Stimulated activated memory B cell treated with anti-CD40 and anti-IgM and Interleukin-4, amounts not matched to agents 10 μg/mL and 1 μg/mL and 100 μg/mL, for 72 hours (primary cell): Measurements from ENCODE around the gene STAT3.

Experiments used
- ATAC-seq: fragments of 150-1000 bp; cut with Tn5 transposase; 2 replicates; pipeline ENCODE4 v1.10.0; 2021
- H3K27ac Mint-ChIP-seq: one replicate; pipeline ENCODE4 v1.8.0; 2022; ENCODE audit warnings: mild to moderate bottlenecking, mixed read lengths
- H3K27me3 Mint-ChIP-seq: one replicate; pipeline ENCODE4 v1.8.0; 2022; ENCODE audit warnings: mixed read lengths
- H3K36me3 Mint-ChIP-seq: one replicate; pipeline ENCODE4 v1.8.0; 2022; ENCODE audit warnings: mixed read lengths
- H3K4me1 Mint-ChIP-seq: one replicate; pipeline ENCODE4 v1.8.0; 2022; ENCODE audit warnings: mixed read lengths
- H3K4me3 Mint-ChIP-seq: one replicate; pipeline ENCODE4 v1.8.0; 2022; ENCODE audit warnings: mild to moderate bottlenecking, moderate library complexity, mixed read lengths
- H3K9me3 Mint-ChIP-seq: one replicate; pipeline ENCODE4 v1.8.0; 2022; ENCODE audit warnings: mixed read lengths

Gene STAT3

DNA sequence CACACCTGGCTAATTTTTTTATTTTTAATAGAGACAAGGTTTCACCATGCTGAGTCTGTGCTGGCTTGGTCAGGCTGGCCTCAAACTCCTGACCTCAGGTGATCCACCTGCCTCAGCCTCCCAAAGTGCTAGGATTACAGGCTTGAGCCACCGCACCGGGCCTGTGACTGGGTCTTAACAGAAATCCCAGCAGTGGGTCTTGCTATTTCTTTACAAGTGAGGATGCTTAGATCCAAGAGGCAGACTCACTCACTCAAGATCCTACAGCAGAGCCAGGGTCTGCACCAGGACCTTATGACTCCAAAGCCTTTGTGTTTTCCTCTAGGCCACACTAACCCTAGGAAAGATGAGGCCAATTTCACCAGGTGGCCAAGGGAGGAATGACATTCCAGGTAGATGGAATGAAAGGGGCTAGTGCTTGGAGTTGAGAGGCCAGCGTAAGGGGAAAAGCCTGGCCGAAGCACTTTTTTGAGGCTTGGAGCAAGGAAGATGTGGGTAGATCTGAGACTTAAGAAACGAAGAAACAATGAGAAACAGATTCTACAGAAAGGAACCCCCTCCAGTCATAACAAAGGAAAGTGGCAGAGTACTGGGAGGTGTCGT is 105.7 kb downstream of the STAT3 start:
- H3K27me3 Mint-ChIP-seq: no peaks in the 10 kb centered on the region
- H3K36me3 Mint-ChIP-seq: peaks cover 6% of the 10 kb centered on the region
- no peak overlapping the region for H3K4me3 Mint-ChIP-seq
- peak overlapping the region; percentile 23 for H3K27ac Mint-ChIP-seq
- H3K4me1 Mint-ChIP-seq: peaks cover 38% of the 10 kb centered on the region
- H3K9me3 Mint-ChIP-seq: no peaks in the 10 kb centered on the region
- no peak for ATAC-seq

- no peak for ATAC-seq
- H3K27me3 Mint-ChIP-seq: no peaks in the 10 kb centered on the region
- H3K36me3 Mint-ChIP-seq: peaks cover 6% of the 10 kb centered on the region
- H3K27ac Mint-ChIP-seq: no peak overlapping the region
- no peaks in the 10 kb centered on the region for H3K9me3 Mint-ChIP-seq
- no peak overlapping the region for H3K4me3 Mint-ChIP-seq
- peaks cover 37% of the 10 kb centered on the region for H3K4me1 Mint-ChIP-seq
These were observed 106.6 kb downstream of the STAT3 start for GRCh38 chr17:42281571-42282096.

DNA sequence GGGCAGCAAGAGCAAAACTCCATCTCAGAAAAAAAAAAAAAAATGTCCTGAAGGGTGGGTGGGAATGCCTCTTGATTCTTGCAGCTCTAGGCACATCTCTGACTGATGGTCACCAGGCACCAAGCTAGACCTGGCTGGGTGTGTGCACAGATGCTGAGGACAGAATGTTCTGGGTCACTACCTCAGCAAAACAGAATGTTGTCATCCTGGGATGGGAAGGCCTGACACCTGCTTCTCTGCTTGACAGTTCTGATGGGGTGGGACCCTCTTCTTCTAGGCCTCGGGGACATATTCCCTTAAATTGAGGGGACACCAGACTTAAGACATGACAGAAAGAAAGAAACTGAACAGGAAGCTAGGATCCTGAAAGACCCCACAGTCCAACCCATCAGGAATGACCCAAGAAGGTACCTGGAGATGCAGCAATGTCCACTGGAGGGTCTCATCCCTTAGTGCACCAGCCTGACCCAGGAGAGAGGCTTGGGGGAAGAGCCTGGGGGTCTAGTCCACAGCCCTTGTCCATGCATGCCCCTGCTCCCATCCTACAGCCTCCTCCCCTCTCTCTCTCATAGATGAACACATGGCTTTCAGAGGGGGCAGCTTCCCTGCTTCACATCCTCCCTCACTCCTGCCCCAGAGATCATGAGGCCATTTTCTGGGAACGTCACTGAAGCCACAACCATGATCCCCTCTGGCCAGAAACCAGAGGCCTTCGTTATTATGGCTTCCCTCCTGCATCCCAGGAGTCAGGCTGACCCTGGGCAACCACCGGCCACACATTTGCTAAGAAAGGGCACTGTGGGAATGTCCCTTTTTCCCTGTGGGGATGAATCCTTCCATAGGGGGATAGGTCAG is 108.2 kb downstream of the STAT3 start:
- Mint-ChIP-seq H3K4me1 (peaks cover 31% of the 10 kb centered on the region), H3K36me3 (peaks cover 6% of the 10 kb centered on the region), H3K9me3 (no peaks in the 10 kb centered on the region), H3K4me3 (no peak overlapping the region), H3K27ac (no peak overlapping the region), H3K27me3 (no peaks in the 10 kb centered on the region)
- no peak for ATAC-seq

DNA sequence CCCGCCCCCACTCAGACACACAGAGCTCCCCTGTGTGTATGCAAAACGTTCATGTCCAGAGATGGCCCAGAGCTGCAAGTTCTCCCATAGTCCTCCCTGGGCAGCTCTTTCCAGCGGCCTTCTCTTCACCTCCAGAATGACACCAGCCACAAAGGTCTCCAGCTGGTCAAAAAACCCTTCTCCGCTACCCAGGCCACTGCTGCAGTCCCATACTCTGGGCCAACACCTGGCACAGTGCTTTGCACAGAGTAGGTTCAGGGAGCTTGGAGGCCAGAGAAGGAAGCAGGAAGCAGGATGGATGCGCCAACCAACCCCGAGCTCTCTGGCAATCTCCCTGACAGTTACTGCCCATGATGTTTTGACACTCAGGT is 110.9 kb downstream of the STAT3 start:
- Mint-ChIP-seq H3K4me1 (peaks cover 56% of the 10 kb centered on the region), H3K36me3 (peaks cover 11% of the 10 kb centered on the region), H3K27me3 (no peaks in the 10 kb centered on the region)

DNA sequence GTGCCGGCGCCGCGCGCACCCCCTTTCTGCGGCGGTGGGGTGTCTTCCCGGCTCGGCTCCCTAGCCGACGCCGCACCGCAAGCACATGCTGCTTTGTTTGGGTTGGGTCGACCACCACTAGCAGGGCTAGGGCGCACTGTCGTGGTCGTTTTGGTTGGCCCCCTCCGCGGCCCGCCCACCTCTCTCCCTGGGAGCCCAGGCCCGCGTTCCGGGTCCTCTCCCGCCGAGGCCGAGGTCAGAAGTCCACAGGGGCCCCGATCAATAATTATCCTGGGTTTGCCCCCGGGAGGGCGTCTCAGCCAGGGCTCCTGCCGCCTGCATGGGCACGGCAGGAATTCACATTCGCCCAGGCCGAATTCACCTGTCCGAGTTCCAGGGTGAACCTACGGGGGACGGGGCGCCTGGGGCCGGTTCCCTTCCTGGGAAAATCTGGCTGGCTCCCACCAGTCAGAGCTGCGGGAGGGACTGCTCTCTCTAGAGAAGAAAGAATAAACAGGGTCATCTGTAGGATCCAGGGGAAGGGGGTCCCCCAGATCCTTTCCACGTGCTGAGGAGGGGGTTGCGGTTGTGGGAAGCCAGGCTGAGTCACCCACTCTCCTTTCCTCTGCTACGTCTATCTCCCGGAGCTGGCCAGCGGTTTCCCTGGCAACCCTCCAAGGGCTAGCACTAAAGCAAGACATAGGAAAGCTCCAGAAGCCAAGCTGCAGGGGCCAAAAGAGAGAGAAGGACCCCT is 111.5 kb downstream of the STAT3 start:
- Mint-ChIP-seq H3K9me3 (no peaks in the 10 kb centered on the region), H3K27ac (peak overlapping the region; percentile 75), H3K27me3 (no peaks in the 10 kb centered on the region), H3K4me1 (peaks cover 62% of the 10 kb centered on the region), H3K4me3 (peak overlapping the region; percentile 81), H3K36me3 (peaks cover 11% of the 10 kb centered on the region)
- no peak for ATAC-seq

More for the DNA sequence above, 110.9 kb downstream of the STAT3 start:
- H3K9me3 Mint-ChIP-seq: no peaks in the 10 kb centered on the region
- H3K27ac Mint-ChIP-seq: peak overlapping the region; percentile 75
- ATAC-seq: no peak
- H3K4me3 Mint-ChIP-seq: peak overlapping the region; percentile 81

- Mint-ChIP-seq H3K4me3 (peak within 1 kb of the TSS; percentile 84), H3K36me3 (peaks cover 11% of the 10 kb centered on the region), H3K27me3 (no peaks in the 10 kb centered on the region), H3K4me1 (peaks cover 66% of the 10 kb centered on the region), H3K27ac (peak within 1 kb of the TSS; percentile 75), H3K9me3 (no peaks in the 10 kb centered on the region)
- ATAC-seq: peak; percentile 90
These were observed 112.0 kb downstream of the STAT3 start, which contains the start of gene STAT5B for GRCh38 chr17:42276359-42276608. Gene STAT5B (minus strand): TSS chr17:42276391. CDS start chr17:42232127, 44,264 bp downstream.

DNA sequence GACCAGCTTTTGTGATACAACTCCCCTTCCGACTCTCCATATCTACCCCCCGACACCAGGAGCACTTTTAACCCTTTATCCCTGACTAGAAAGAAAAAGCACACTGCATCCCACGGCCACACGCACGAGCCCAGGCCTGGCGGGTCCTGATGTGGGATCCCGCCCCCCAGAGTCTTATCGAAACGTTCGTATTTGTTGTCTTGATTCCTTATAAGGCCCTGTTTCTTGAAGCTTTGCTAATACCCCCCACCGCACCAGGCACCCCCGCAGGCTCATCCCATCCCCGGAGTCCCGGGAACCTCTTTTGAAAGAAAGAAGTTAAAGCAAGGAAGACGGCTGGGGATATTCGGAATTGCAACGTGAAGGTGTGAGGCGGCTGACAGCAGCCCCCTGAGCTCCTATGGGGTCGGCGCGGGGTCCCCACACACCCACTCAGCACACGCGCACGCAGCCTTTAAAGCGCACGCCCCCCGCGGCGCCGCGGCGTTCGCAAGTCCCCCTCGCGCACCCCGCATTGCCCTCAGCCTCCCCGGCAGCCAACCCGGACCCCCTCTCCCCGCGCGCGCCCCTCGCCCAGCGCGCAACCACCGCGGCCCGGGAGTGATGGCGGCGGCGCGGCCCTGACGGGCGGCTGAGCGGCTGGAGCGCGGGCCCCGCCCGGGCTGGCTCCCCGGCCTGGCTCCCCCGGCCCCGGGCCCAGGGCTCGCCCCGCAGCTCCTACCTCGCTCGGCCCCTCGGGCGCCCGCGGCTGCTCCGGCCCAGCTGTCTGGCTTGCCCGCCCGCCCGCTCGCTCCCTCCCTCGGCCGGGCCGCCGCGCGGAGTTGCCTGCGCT is 112.5 kb downstream of the STAT3 start:
- Mint-ChIP-seq H3K36me3 (peaks cover 11% of the 10 kb centered on the region), H3K27ac (peak overlapping the region; percentile 75), H3K4me1 (peaks cover 71% of the 10 kb centered on the region), H3K9me3 (no peaks in the 10 kb centered on the region), H3K27me3 (no peaks in the 10 kb centered on the region), H3K4me3 (peak overlapping the region; percentile 84)
- ATAC-seq: peak; percentile 79

GRCh38 chr17:42274812-42275526 is 113.3 kb downstream of the STAT3 start:
- peak overlapping the region; percentile 75 for H3K27ac Mint-ChIP-seq
- peak overlapping the region; percentile 84 for H3K4me3 Mint-ChIP-seq
- no peak for ATAC-seq
- peaks cover 68% of the 10 kb centered on the region for H3K4me1 Mint-ChIP-seq
- H3K27me3 Mint-ChIP-seq: no peaks in the 10 kb centered on the region
- peaks cover 11% of the 10 kb centered on the region for H3K36me3 Mint-ChIP-seq
- no peaks in the 10 kb centered on the region for H3K9me3 Mint-ChIP-seq

- H3K4me3 Mint-ChIP-seq: peak overlapping the region; percentile 84
- H3K27me3 Mint-ChIP-seq: no peaks in the 10 kb centered on the region
- H3K36me3 Mint-ChIP-seq: peaks cover 11% of the 10 kb centered on the region
- H3K4me1 Mint-ChIP-seq: peaks cover 75% of the 10 kb centered on the region
- peak overlapping the region; percentile 30 for H3K27ac Mint-ChIP-seq
- no peaks in the 10 kb centered on the region for H3K9me3 Mint-ChIP-seq
- no peak for ATAC-seq
These were observed 114.0 kb downstream of the STAT3 start for GRCh38 chr17:42274253-42274542.

DNA sequence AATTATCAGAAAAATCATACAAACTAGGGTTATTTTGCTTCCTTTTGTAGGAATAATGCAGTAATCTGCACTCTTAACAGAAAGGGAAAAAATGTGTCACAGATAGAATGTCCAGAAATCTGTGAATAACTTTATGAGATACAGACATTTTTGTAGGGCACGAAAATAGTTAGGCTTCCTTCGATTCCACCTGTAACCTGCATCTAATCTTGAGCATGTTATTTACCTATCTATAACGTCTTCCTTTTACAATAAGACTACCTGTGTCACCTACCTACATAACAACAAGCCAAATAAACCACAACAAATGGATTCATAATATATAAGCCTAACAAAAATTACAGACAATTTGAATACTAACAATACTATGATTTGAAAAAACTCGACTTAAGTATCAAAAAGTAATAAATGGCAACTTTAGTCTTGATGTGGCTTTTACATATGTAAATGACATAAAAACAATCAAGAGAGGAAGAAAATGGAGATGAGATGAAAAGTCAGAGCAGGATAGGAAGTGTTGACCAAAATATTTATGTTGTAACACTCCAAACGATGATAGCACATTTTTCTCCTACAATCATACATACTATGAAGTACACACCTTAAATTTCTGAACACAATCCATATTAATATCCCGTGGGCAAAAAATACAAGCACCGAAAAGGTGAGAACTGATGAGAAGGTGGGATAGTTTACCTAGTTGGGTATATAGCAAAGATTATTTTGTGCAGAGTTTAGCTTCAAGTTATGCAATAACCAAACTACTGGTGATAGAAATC is 114.6 kb downstream of the STAT3 start:
- peak overlapping the region; percentile 45 for H3K27ac Mint-ChIP-seq
- ATAC-seq: no peak
- no peaks in the 10 kb centered on the region for H3K27me3 Mint-ChIP-seq
- peak overlapping the region; percentile 59 for H3K4me3 Mint-ChIP-seq
- H3K4me1 Mint-ChIP-seq: peaks cover 77% of the 10 kb centered on the region
- H3K36me3 Mint-ChIP-seq: peaks cover 11% of the 10 kb centered on the region
- no peaks in the 10 kb centered on the region for H3K9me3 Mint-ChIP-seq

GRCh38 chr17:42272162-42272907 is 115.9 kb downstream of the STAT3 start:
- Mint-ChIP-seq H3K36me3 (peaks cover 5% of the 10 kb centered on the region), H3K4me1 (peaks cover 76% of the 10 kb centered on the region)
- ATAC-seq: no peak

DNA sequence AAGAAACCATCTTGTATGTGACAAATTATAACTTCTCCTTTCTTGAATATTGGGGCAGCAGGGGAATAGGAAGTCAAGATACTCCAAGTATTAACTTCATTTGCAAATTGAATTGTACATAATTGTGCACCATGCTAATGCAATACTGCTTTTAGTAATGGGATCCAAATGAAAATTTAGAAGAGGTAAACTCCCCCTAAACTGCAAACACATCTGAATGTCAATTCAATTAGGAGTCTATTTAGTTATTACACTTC is 116.5 kb downstream of the STAT3 start:
- Mint-ChIP-seq H3K27ac (peak overlapping the region; percentile 45), H3K4me3 (peak overlapping the region; percentile 18), H3K27me3 (no peaks in the 10 kb centered on the region), H3K4me1 (peaks cover 70% of the 10 kb centered on the region), H3K9me3 (no peaks in the 10 kb centered on the region), H3K36me3 (peaks cover 5% of the 10 kb centered on the region)
- ATAC-seq: no peak

More at GRCh38 chr17:42272162-42272907, 115.9 kb downstream of the STAT3 start:
- Mint-ChIP-seq H3K9me3 (no peaks in the 10 kb centered on the region), H3K27ac (peak overlapping the region; percentile 45), H3K4me3 (peak overlapping the region; percentile 28), H3K27me3 (no peaks in the 10 kb centered on the region)

GRCh38 chr17:42271006-42271778 is 117.0 kb downstream of the STAT3 start:
- Mint-ChIP-seq H3K36me3 (peaks cover 5% of the 10 kb centered on the region), H3K27me3 (no peaks in the 10 kb centered on the region), H3K4me1 (peaks cover 69% of the 10 kb centered on the region), H3K4me3 (peak overlapping the region; percentile 18), H3K27ac (peak overlapping the region; percentile 45), H3K9me3 (no peaks in the 10 kb centered on the region)
- no peak for ATAC-seq
